Stimulated activated CD4-positive, alpha-beta T cell treated with anti-CD3 and anti-CD28 coated beads, Interleukin-1b, Interleukin-23, amount 100 ng/mL, for 48 hours (primary cell): Measurements from ENCODE around the gene GADD45G.

Source experiments
- DNase-seq: peaks from one replicate; pipeline ENCODE4 v3.0.0-alpha.2; 2020

GADD45G gene

GRCh38 chr9:89632192-89632733 is 27.5 kb downstream of the GADD45G start:
- DNase-seq: no peak

- no peak for DNase-seq
These were observed 27.9 kb downstream of the GADD45G start for GRCh38 chr9:89632736-89633135.

GRCh38 chr9:89633404-89633803 is 28.6 kb downstream of the GADD45G start:
- DNase-seq: no peak

GRCh38 chr9:89633920-89634319 is 29.1 kb downstream of the GADD45G start:
- DNase-seq: no peak

- no peak for DNase-seq
These were observed 30.4 kb downstream of the GADD45G start for GRCh38 chr9:89634995-89635742.

- DNase-seq: no peak
These were observed 31.0 kb downstream of the GADD45G start for GRCh38 chr9:89635816-89636215.

GRCh38 chr9:89637787-89638186 is 33.0 kb downstream of the GADD45G start:
- no peak for DNase-seq

GRCh38 chr9:89638359-89638758 is 33.5 kb downstream of the GADD45G start:
- DNase-seq: no peak

- no peak for DNase-seq
These were observed 34.1 kb downstream of the GADD45G start for GRCh38 chr9:89638893-89639292.

- no peak for DNase-seq
These were observed 34.6 kb downstream of the GADD45G start for GRCh38 chr9:89639367-89639795.

GRCh38 chr9:89639961-89640360 is 35.1 kb downstream of the GADD45G start:
- no peak for DNase-seq

- no peak for DNase-seq
These were observed 35.5 kb downstream of the GADD45G start for GRCh38 chr9:89640361-89640760.

GRCh38 chr9:89640801-89641200 is 36.0 kb downstream of the GADD45G start:
- DNase-seq: no peak

GRCh38 chr9:89641980-89642379 is 37.2 kb downstream of the GADD45G start:
- no peak for DNase-seq

GRCh38 chr9:89642789-89643188 is 38.0 kb downstream of the GADD45G start:
- DNase-seq: no peak

- no peak for DNase-seq
These were observed 41.6 kb downstream of the GADD45G start for GRCh38 chr9:89646189-89646939.

GRCh38 chr9:89647366-89648128 is 42.7 kb downstream of the GADD45G start:
- no peak for DNase-seq

GRCh38 chr9:89648247-89649000 is 43.6 kb downstream of the GADD45G start:
- DNase-seq: no peak

GRCh38 chr9:89649039-89649691 is 44.4 kb downstream of the GADD45G start:
- DNase-seq: no peak

- no peak for DNase-seq
These were observed 49.3 kb downstream of the GADD45G start for GRCh38 chr9:89654025-89654662.
